GM18909 (cell line): ENCODE measurements around the gene KLK3.
"Not testable (repeated sequence)": the region's sequence is repeated elsewhere in the genome, so short reads cannot be mapped to it uniquely, and the experiment has no call there.

Experiments
- ATAC-seq: cut with Tn5 transposase; IDR thresholded peaks from one replicate; pipeline ENCODE4 v1.9.1; 2021; ENCODE audit warnings: mild to moderate bottlenecking; ENCODE audit not compliant: unreplicated experiment, poor library complexity

KLK3 gene

GRCh38 chr19:50859849-50860248 lies 5.1 kb downstream of the KLK3 start:
- no peak for ATAC-seq

- no peak for ATAC-seq
Measured at GRCh38 chr19:50861010-50861409, 6.3 kb downstream of the KLK3 start.

GRCh38 chr19:50861496-50862286 lies 7.0 kb downstream of the KLK3 start:
- ATAC-seq: no peak

GRCh38 chr19:50869479-50869878 lies 14.8 kb downstream of the KLK3 start:
- ATAC-seq: no peak

- no peak for ATAC-seq
Measured at GRCh38 chr19:50870417-50871089, 15.8 kb downstream of the KLK3 start.

GRCh38 chr19:50873056-50873455 lies 18.3 kb downstream of the KLK3 start, which contains the start of gene KLK2:
Gene KLK2, plus strand, starts transcription at chr19:50873439. Its CDS starts 35 bp downstream, at chr19:50873474.
- ATAC-seq: no peak

GRCh38 chr19:50874211-50874610 lies 19.5 kb downstream of the KLK3 start:
- no peak for ATAC-seq

GRCh38 chr19:50875795-50876422 lies 21.2 kb downstream of the KLK3 start:
- no peak for ATAC-seq

- ATAC-seq: no peak
Measured at GRCh38 chr19:50876456-50876855, 21.7 kb downstream of the KLK3 start.

GRCh38 chr19:50877338-50877737 lies 22.6 kb downstream of the KLK3 start:
- no peak for ATAC-seq

- ATAC-seq: no peak
Measured at GRCh38 chr19:50878851-50879250, 24.1 kb downstream of the KLK3 start.

- ATAC-seq: no peak
Measured at GRCh38 chr19:50880241-50880640, 25.5 kb downstream of the KLK3 start.

- no peak for ATAC-seq
Measured at GRCh38 chr19:50882188-50882587, 27.5 kb downstream of the KLK3 start.

- no peak for ATAC-seq
Measured at GRCh38 chr19:50889638-50890037, 34.9 kb downstream of the KLK3 start.

- ATAC-seq: no peak
Measured at GRCh38 chr19:50890422-50891252, 35.9 kb downstream of the KLK3 start.

GRCh38 chr19:50891253-50891625 lies 36.5 kb downstream of the KLK3 start:
- ATAC-seq: no peak

GRCh38 chr19:50893047-50893736 lies 38.5 kb downstream of the KLK3 start:
- no peak for ATAC-seq

- ATAC-seq: no peak
Measured at GRCh38 chr19:50894478-50895356, 40.0 kb downstream of the KLK3 start.

GRCh38 chr19:50896089-50896590 lies 41.4 kb downstream of the KLK3 start:
- not testable (repeated sequence) for ATAC-seq
